Measurements from ENCODE around the gene CRTC1. TPM values are rescaled to one million over a fixed set of nuclear protein-coding genes. Genes with fewer than 3 reads are reported as not detected.

CRTC1 gene
- total RNA-seq, 1 experiment from 2014 or later = 12.3 TPM

DNA sequence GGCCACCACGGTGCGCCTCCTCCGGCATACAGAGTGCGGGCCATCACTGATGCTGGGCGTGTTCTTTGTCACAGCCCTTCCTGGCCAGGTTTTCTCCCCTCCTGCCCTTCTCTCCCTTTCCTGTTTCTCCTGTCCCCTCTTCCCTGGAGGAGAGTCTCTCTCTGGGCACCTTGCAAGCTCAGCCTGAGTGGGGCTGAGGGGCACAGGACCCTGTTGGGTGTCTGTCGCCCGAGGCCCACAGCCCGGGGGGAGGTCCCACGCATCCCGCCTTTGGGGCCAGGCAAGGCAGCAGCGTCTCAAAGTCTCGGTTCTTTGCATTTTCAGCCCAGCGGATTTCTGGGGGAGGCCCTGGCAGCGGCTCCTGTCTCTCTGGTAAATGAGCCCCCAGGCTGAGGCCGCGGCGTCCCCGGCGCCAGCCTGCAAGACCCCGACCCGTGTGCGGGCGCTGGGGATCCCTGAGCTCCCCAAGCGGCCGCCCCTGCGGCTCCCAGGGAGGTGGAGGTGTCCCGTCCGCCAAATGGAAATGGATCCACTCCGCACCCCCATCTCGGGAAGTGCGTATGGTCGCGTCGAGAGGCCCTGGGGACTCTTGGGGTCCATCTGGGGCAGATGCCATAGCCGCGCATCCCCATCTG, 60.4 kb downstream of the CRTC1 start:
- POLR2A ChIA-PET = no interaction called here
- H3K27ac Mint-ChIP-seq = no peak overlapping the region
- no peaks in the 10 kb centered on the region for H3K9me3 Mint-ChIP-seq
- CTCF ChIA-PET = interaction anchor here (1.3 kb wide), 1 partner anchor 103 kb away, joined by 3 read pairs; no protein-coding TSS in a partner anchor
- no peak for DNase-seq (ENCODE audit: low spot score)
- ATAC-seq = no peak
- H3K27me3 Mint-ChIP-seq (ENCODE audit: low read depth) = no peaks in the 10 kb centered on the region
- TF ChIP-seq TEAD4 (CRISPR knock-in tag; IDR thresholded peaks at IDR 0.05) = no peak
- TF ChIP-seq, protein P1, sequence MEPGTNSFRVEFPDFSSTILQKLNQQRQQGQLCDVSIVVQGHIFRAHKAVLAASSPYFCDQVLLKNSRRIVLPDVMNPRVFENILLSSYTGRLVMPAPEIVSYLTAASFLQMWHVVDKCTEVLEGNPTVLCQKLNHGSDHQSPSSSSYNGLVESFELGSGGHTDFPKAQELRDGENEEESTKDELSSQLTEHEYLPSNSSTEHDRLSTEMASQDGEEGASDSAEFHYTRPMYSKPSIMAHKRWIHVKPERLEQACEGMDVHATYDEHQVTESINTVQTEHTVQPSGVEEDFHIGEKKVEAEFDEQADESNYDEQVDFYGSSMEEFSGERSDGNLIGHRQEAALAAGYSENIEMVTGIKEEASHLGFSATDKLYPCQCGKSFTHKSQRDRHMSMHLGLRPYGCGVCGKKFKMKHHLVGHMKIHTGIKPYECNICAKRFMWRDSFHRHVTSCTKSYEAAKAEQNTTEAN (CRISPR knock-in tag; IDR thresholded peaks at IDR 0.05) = no peak
- TF ChIP-seq TEAD1 (CRISPR knock-in tag; IDR thresholded peaks at IDR 0.05) = no peak
- no peak for TF ChIP-seq KAT7 (CRISPR knock-in tag; IDR thresholded peaks at IDR 0.05; ENCODE audit: borderline replicate concordance)
- TF ChIP-seq, protein P2, sequence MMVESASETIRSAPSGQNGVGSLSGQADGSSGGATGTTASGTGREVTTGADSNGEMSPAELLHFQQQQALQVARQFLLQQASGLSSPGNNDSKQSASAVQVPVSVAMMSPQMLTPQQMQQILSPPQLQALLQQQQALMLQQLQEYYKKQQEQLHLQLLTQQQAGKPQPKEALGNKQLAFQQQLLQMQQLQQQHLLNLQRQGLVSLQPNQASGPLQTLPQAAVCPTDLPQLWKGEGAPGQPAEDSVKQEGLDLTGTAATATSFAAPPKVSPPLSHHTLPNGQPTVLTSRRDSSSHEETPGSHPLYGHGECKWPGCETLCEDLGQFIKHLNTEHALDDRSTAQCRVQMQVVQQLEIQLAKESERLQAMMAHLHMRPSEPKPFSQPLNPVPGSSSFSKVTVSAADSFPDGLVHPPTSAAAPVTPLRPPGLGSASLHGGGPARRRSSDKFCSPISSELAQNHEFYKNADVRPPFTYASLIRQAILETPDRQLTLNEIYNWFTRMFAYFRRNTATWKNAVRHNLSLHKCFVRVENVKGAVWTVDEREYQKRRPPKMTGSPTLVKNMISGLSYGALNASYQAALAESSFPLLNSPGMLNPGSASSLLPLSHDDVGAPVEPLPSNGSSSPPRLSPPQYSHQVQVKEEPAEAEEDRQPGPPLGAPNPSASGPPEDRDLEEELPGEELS (CRISPR knock-in tag; IDR thresholded peaks at IDR 0.05) = no peak
- no peak for TF ChIP-seq ZNF317 (CRISPR knock-in tag; IDR thresholded peaks at IDR 0.05; ENCODE audit: borderline replicate concordance, low read depth)
- TF ChIP-seq ZNF232 (CRISPR knock-in tag; IDR thresholded peaks at IDR 0.05) = no peak
- no peak for TF ChIP-seq ESRRA (CRISPR knock-in tag; IDR thresholded peaks at IDR 0.05; ENCODE audit: borderline replicate concordance)
- TF ChIP-seq, protein P3, sequence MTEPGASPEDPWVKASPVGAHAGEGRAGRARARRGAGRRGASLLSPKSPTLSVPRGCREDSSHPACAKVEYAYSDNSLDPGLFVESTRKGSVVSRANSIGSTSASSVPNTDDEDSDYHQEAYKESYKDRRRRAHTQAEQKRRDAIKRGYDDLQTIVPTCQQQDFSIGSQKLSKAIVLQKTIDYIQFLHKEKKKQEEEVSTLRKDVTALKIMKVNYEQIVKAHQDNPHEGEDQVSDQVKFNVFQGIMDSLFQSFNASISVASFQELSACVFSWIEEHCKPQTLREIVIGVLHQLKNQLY (CRISPR knock-in tag; IDR thresholded peaks at IDR 0.05) = no peak
- no peak for TF ChIP-seq OVOL2 (CRISPR knock-in tag; IDR thresholded peaks at IDR 0.05; ENCODE audit: borderline replicate concordance)
- H3K36me3 Mint-ChIP-seq = no peaks in the 10 kb centered on the region
- H3K4me3 Mint-ChIP-seq = no peak overlapping the region
- H3K4me1 Mint-ChIP-seq = peaks cover 3% of the 10 kb centered on the region

DNA sequence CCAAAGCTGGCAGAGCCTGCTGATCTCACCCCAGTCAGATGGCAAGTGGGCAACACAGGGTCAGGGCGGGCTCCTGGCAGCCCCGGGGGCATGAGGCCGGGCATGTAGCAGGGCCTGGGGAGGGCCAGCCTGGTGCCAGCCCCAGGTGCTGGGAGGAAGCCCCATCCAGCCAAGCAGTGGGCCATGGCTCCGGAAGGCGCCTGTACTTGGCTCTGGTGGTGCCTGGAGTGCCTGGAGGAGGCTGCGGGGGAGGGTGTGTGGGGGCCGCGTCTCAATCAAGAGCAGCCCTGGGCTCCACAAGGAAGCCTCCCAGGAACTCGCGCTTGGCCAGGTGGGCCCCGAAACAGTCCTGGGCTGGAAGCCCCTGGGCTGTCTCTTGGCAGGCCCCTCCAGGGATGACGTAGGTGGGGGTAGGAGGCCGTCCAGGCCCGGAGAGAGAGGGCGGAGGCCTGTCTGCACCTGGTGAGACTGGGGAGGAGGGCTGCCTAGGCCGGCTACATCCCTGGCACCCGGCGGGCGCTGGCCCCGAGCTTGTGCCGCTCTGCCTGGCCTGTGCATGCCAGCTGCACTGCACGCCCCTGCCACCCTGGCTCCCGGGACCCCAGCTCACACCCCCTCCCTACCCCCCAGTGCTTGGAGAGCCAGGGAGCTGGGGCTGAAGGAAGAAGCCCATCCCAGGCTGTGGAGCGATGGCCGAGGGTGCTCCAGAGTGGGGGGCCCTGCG, 61.7 kb downstream of the CRTC1 start:
- H3K9me3 Mint-ChIP-seq = no peaks in the 10 kb centered on the region
- H3K27me3 Mint-ChIP-seq (ENCODE audit: low read depth) = no peaks in the 10 kb centered on the region
- DNase-seq (ENCODE audit: low spot score) = no peak
- no peak overlapping the region for H3K4me3 Mint-ChIP-seq
- H3K4me1 Mint-ChIP-seq = peaks cover 9% of the 10 kb centered on the region
- H3K27ac Mint-ChIP-seq = no peak overlapping the region
- ATAC-seq = no peak
- ChIA-PET POLR2A (no interaction called here), CTCF (interaction anchor here (0.7 kb wide), 1 partner anchor 24 kb away, joined by 4 read pairs; no protein-coding TSS in a partner anchor)
- no peaks in the 10 kb centered on the region for H3K36me3 Mint-ChIP-seq
- no peak for TF ChIP-seq KAT7 (CRISPR knock-in tag; IDR thresholded peaks at IDR 0.05; ENCODE audit: borderline replicate concordance)
- TF ChIP-seq NFE2L1 (CRISPR knock-in tag; IDR thresholded peaks at IDR 0.05) = no peak
- TF ChIP-seq RORB (CRISPR knock-in tag; IDR thresholded peaks at IDR 0.05) = no peak
- TF ChIP-seq, protein P4, sequence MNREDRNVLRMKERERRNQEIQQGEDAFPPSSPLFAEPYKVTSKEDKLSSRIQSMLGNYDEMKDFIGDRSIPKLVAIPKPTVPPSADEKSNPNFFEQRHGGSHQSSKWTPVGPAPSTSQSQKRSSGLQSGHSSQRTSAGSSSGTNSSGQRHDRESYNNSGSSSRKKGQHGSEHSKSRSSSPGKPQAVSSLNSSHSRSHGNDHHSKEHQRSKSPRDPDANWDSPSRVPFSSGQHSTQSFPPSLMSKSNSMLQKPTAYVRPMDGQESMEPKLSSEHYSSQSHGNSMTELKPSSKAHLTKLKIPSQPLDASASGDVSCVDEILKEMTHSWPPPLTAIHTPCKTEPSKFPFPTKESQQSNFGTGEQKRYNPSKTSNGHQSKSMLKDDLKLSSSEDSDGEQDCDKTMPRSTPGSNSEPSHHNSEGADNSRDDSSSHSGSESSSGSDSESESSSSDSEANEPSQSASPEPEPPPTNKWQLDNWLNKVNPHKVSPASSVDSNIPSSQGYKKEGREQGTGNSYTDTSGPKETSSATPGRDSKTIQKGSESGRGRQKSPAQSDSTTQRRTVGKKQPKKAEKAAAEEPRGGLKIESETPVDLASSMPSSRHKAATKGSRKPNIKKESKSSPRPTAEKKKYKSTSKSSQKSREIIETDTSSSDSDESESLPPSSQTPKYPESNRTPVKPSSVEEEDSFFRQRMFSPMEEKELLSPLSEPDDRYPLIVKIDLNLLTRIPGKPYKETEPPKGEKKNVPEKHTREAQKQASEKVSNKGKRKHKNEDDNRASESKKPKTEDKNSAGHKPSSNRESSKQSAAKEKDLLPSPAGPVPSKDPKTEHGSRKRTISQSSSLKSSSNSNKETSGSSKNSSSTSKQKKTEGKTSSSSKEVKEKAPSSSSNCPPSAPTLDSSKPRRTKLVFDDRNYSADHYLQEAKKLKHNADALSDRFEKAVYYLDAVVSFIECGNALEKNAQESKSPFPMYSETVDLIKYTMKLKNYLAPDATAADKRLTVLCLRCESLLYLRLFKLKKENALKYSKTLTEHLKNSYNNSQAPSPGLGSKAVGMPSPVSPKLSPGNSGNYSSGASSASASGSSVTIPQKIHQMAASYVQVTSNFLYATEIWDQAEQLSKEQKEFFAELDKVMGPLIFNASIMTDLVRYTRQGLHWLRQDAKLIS (CRISPR knock-in tag; IDR thresholded peaks at IDR 0.05; ENCODE audit: borderline replicate concordance) = no peak
- TF ChIP-seq, protein P5, sequence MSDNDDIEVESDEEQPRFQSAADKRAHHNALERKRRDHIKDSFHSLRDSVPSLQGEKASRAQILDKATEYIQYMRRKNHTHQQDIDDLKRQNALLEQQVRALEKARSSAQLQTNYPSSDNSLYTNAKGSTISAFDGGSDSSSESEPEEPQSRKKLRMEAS (CRISPR knock-in tag; IDR thresholded peaks at IDR 0.05) = no peak
- TF ChIP-seq, protein P6, sequence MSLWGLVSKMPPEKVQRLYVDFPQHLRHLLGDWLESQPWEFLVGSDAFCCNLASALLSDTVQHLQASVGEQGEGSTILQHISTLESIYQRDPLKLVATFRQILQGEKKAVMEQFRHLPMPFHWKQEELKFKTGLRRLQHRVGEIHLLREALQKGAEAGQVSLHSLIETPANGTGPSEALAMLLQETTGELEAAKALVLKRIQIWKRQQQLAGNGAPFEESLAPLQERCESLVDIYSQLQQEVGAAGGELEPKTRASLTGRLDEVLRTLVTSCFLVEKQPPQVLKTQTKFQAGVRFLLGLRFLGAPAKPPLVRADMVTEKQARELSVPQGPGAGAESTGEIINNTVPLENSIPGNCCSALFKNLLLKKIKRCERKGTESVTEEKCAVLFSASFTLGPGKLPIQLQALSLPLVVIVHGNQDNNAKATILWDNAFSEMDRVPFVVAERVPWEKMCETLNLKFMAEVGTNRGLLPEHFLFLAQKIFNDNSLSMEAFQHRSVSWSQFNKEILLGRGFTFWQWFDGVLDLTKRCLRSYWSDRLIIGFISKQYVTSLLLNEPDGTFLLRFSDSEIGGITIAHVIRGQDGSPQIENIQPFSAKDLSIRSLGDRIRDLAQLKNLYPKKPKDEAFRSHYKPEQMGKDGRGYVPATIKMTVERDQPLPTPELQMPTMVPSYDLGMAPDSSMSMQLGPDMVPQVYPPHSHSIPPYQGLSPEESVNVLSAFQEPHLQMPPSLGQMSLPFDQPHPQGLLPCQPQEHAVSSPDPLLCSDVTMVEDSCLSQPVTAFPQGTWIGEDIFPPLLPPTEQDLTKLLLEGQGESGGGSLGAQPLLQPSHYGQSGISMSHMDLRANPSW (CRISPR knock-in tag; conservative IDR thresholded peaks at IDR 0.05; ENCODE audit: low read depth) = no peak
- TF ChIP-seq TEAD4 (CRISPR knock-in tag; IDR thresholded peaks at IDR 0.05) = no peak
- TF ChIP-seq, protein P7, sequence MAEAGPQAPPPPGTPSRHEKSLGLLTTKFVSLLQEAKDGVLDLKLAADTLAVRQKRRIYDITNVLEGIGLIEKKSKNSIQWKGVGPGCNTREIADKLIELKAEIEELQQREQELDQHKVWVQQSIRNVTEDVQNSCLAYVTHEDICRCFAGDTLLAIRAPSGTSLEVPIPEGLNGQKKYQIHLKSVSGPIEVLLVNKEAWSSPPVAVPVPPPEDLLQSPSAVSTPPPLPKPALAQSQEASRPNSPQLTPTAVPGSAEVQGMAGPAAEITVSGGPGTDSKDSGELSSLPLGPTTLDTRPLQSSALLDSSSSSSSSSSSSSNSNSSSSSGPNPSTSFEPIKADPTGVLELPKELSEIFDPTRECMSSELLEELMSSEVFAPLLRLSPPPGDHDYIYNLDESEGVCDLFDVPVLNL (CRISPR knock-in tag; IDR thresholded peaks at IDR 0.05; ENCODE audit: borderline replicate concordance, low read depth) = no peak
- TF ChIP-seq, protein P2 (CRISPR knock-in tag; IDR thresholded peaks at IDR 0.05) = no peak
- TF ChIP-seq, protein P8, sequence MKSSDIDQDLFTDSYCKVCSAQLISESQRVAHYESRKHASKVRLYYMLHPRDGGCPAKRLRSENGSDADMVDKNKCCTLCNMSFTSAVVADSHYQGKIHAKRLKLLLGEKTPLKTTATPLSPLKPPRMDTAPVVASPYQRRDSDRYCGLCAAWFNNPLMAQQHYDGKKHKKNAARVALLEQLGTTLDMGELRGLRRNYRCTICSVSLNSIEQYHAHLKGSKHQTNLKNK (CRISPR knock-in tag; IDR thresholded peaks at IDR 0.05) = no peak
